ENCODE measurements around the gene AFG1L.
"Not testable (repeated sequence)": the region's sequence is repeated elsewhere in the genome, so short reads cannot be mapped to it uniquely, and the experiment has no call there.

The AFG1L gene

GRCh38 chr6:108294727-108295625, at the start of gene AFG1L:
TSS of gene AFG1L (plus strand) at chr6:108295054. CDS start at chr6:108295080, 26 bp downstream.
- DNase-seq (ENCODE audit: low spot score) = peak; percentile 93

GRCh38 chr6:108245095-108245494, 49.8 kb upstream of the AFG1L start:
- DNase-seq (ENCODE audit: low spot score) = not testable (repeated sequence)

- no peak for DNase-seq (ENCODE audit: low spot score)
These were observed 46.8 kb upstream of the AFG1L start for GRCh38 chr6:108247965-108248536.

- no peak for DNase-seq (ENCODE audit: low spot score)
These were observed 44.5 kb upstream of the AFG1L start for GRCh38 chr6:108250240-108250866.

GRCh38 chr6:108251252-108251651, 43.6 kb upstream of the AFG1L start:
- no peak for DNase-seq (ENCODE audit: low spot score)

GRCh38 chr6:108252055-108252454, 42.8 kb upstream of the AFG1L start:
- no peak for DNase-seq (ENCODE audit: low spot score)

GRCh38 chr6:108253241-108253640, 41.6 kb upstream of the AFG1L start:
- DNase-seq (ENCODE audit: low spot score) = no peak

- no peak for DNase-seq (ENCODE audit: low spot score)
These were observed 40.1 kb upstream of the AFG1L start for GRCh38 chr6:108254433-108255410.

GRCh38 chr6:108260126-108260808, 34.6 kb upstream of the AFG1L start:
- DNase-seq (ENCODE audit: low spot score) = peak; percentile 48

- peak; percentile 97 for DNase-seq (ENCODE audit: low spot score)
These were observed 33.9 kb upstream of the AFG1L start, which contains the start of gene SNX3 for GRCh38 chr6:108260809-108261569. TSS of gene SNX3 (minus strand) at chr6:108261040. CDS start at chr6:108260921, 119 bp downstream.

GRCh38 chr6:108263371-108263770, 31.5 kb upstream of the AFG1L start:
- DNase-seq (ENCODE audit: low spot score) = no peak

- DNase-seq (ENCODE audit: low spot score) = peak; percentile 24
These were observed 26.0 kb upstream of the AFG1L start for GRCh38 chr6:108268845-108269244.

- DNase-seq (ENCODE audit: low spot score) = not testable (repeated sequence)
These were observed 24.9 kb upstream of the AFG1L start for GRCh38 chr6:108269955-108270354.

- DNase-seq (ENCODE audit: low spot score) = no peak
These were observed 20.3 kb upstream of the AFG1L start for GRCh38 chr6:108274546-108274945.

- DNase-seq (ENCODE audit: low spot score) = no peak
These were observed 18.9 kb upstream of the AFG1L start for GRCh38 chr6:108275976-108276375.

- no peak for DNase-seq (ENCODE audit: low spot score)
These were observed 17.6 kb upstream of the AFG1L start for GRCh38 chr6:108277295-108277694.

- no peak for DNase-seq (ENCODE audit: low spot score)
These were observed 17.0 kb upstream of the AFG1L start for GRCh38 chr6:108277831-108278230.

- DNase-seq (ENCODE audit: low spot score) = no peak
These were observed 9.5 kb upstream of the AFG1L start for GRCh38 chr6:108285381-108285780.

- DNase-seq (ENCODE audit: low spot score) = no peak
These were observed 8.5 kb upstream of the AFG1L start for GRCh38 chr6:108286366-108286765.

GRCh38 chr6:108287373-108287772, 7.5 kb upstream of the AFG1L start:
- DNase-seq (ENCODE audit: low spot score) = no peak
